ENCODE results near the gene MYL6.
"Not testable (repeated sequence)": the region's sequence is repeated elsewhere in the genome, so short reads cannot be mapped to it uniquely, and the experiment has no call there.

DNA sequence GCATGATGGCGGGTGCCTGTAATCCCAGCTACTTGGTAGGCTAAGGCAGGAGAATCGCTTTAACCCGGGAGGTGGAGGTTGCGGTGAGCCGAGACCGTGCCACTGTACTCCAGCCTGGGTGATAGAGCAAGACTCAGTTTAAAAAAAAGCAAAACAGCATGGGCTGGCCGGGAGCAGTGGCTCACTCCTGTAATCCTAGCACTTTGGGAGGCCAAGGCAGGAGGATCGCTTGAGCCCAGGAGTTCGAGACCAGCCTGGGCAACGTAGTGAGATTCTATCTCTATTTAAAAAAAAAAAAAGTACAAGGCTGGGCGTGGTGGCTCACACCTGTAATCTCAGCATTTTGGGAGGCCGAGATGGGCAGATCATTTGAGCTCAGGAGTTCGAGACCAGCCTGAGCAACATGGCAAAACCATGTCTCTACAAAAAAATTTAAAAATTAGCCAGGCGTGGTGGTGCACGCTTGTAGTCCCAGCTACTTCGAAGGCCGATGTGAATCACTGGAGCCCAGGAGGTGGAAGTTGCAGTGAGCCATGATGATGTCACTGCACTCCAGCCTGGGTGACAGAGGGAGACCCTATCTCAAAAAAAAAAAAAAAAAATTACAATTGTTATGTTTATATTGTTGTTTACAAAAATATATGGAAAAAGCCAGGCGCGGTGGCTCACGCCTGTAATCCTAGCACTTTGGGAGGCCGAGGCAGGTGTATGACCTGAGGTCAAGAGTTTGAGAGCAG lies 1.5 kb upstream of the MYL6 start:
- not testable (repeated sequence) for TF ChIP-seq CTCF, POLR2AphosphoS5, POLR2A (IDR thresholded peaks at IDR 0.05)
